H1 (cell line): Measurements from ENCODE around the gene NOX1. TPM values are rescaled to one million over a fixed set of nuclear protein-coding genes. Genes with fewer than 3 reads are reported as not detected.

ENCODE experiments used
- CTCF ChIA-PET: fragments of 300-600 bp; sonication (Branson Sonifier 250); formaldehyde crosslinking; loops from one replicate; lab custom pipeline; 2021; ENCODE audit not compliant: partially characterized antibody; lab: Charles Lee
- POLR2A ChIA-PET: fragments of 300-600 bp; sonication (Branson Sonifier 250); formaldehyde crosslinking; loops from one replicate; lab custom pipeline; 2021; ENCODE audit warnings: inconsistent platforms; ENCODE audit not compliant: partially characterized antibody; lab: Charles Lee
- DNase-seq, 2 experiments: peaks; one replicate each; pipeline versions ENCODE4 v3.0.0 to v3.0.0-alpha.2; 2010 to 2022; ENCODE audit warnings: low spot score in 2 of 2, low read depth in 1 of 2, mixed read lengths in 1 of 2
- FAIRE-seq: peaks from 2 replicates; lab custom pipeline; 2011; peaks lifted over from hg19 to GRCh38; lab: Jason Lieb, UNC
- H2AFZ ChIP-seq: 2 replicates; pipeline ENCODE4 v1.8.1; 2012; ENCODE audit warnings: low read length, inconsistent platforms
- H2AK5ac ChIP-seq: 2 replicates; pipeline ENCODE4 v1.6.1; 2013; ENCODE audit warnings: low read depth, low read length
- H2BK120ac ChIP-seq: replicated peaks from 2 replicates; pipeline ENCODE3; 2013; ENCODE audit warnings: low read depth, low read length, inconsistent platforms
- H2BK12ac ChIP-seq: 2 replicates; pipeline ENCODE4 v1.6.1; 2013; ENCODE audit warnings: low read depth, low read length
- H2BK15ac ChIP-seq: 2 replicates; pipeline ENCODE4 v1.6.1; 2013; ENCODE audit warnings: low read length
- H2BK20ac ChIP-seq: 2 replicates; pipeline ENCODE4 v1.6.1; 2013; ENCODE audit warnings: low read length
- H2BK5ac ChIP-seq: 2 replicates; pipeline ENCODE4 v1.6.1; 2013; ENCODE audit warnings: low read depth, low read length
- H3K14ac ChIP-seq: 2 replicates; pipeline ENCODE4 v1.6.1; 2013; ENCODE audit warnings: inconsistent platforms; ENCODE audit not compliant: insufficient read length
- H3K18ac ChIP-seq: 2 replicates; pipeline ENCODE4 v1.6.1; 2013; ENCODE audit warnings: low read length; ENCODE audit errors: extremely low read depth
- H3K23ac ChIP-seq: 2 replicates; pipeline ENCODE4 v1.6.1; 2013; ENCODE audit warnings: inconsistent platforms; ENCODE audit not compliant: insufficient read length
- H3K23me2 ChIP-seq: 2 replicates; pipeline ENCODE4 v1.6.1; 2013; ENCODE audit warnings: low read depth, low read length
- H3K27ac ChIP-seq: 2 replicates; pipeline ENCODE4 v1.6.1; 2011; ENCODE audit warnings: low read depth, low read length, inconsistent platforms
- H3K27me3 ChIP-seq, 4 experiments: replicated peaks in 1 of 4; 1 replicate in 1 of 4; 2 replicates in 3 of 4; pipeline versions ENCODE4 v1.6.1 to v1.8.1; 2011 to 2013; ENCODE audit warnings: low read length in 3 of 4, mild to moderate bottlenecking in 3 of 4, inconsistent platforms in 2 of 4, mixed read lengths in 2 of 4, moderate library complexity in 1 of 4; ENCODE audit not compliant: control insufficient read depth in 3 of 4, insufficient read depth in 3 of 4; ENCODE audit errors: extremely low read depth in 1 of 4
- H3K36me3 ChIP-seq, 4 experiments: 2 replicates each; pipeline versions ENCODE4 v1.6.1 to v1.8.1; 2011 to 2013; ENCODE audit warnings: mild to moderate bottlenecking in 4 of 4, low read length in 3 of 4, moderate library complexity in 2 of 4, control low read depth in 1 of 4, inconsistent platforms in 1 of 4; ENCODE audit not compliant: insufficient read depth in 4 of 4, control insufficient read depth in 2 of 4
- H3K4ac ChIP-seq: replicated peaks from 2 replicates; pipeline ENCODE3; 2013; ENCODE audit warnings: low read length, low read depth, mixed read lengths, inconsistent platforms; ENCODE audit not compliant: insufficient read length
- H3K4me1 ChIP-seq, 4 experiments: replicated peaks in 1 of 4; 1 replicate in 1 of 4; 2 replicates in 3 of 4; pipeline versions ENCODE4 v1.6.1 to v1.8.1; 2011 to 2013; ENCODE audit warnings: low read length in 3 of 4, inconsistent platforms in 2 of 4, mixed read lengths in 1 of 4; ENCODE audit not compliant: insufficient read depth in 4 of 4, control insufficient read depth in 3 of 4
- H3K4me2 ChIP-seq, 2 experiments: 2 replicates each; pipeline versions ENCODE4 v1.6.1 to v1.8.1; 2011 to 2013; ENCODE audit warnings: low read depth in 2 of 2, low read length in 2 of 2, control low read depth in 1 of 2, inconsistent platforms in 1 of 2, mild to moderate bottlenecking in 1 of 2; ENCODE audit not compliant: insufficient read depth in 1 of 2
- H3K4me3 ChIP-seq, 4 experiments: fragments of 200-600, 300-600 bp in 1 of 4; sonication (generic), shearing (Covaris generic), sonication (Bioruptor Twin) in 1 of 4; 2 replicates each; pipeline versions ENCODE4 v1.5.1 to v1.8.1; 2011 to 2016; ENCODE audit warnings: low read length in 4 of 4, low read depth in 3 of 4, control low read depth in 2 of 4, inconsistent platforms in 2 of 4, mild to moderate bottlenecking in 2 of 4, mixed read lengths in 1 of 4, moderate library complexity in 1 of 4; ENCODE audit not compliant: insufficient read depth in 2 of 4; ENCODE audit errors: extremely low read depth in 1 of 4
- H3K56ac ChIP-seq: replicated peaks from 2 replicates; pipeline ENCODE3; 2013; ENCODE audit warnings: low read depth, mild to moderate bottlenecking, mixed read lengths, low read length, inconsistent platforms; ENCODE audit not compliant: insufficient read length
- H3K79me1 ChIP-seq: 2 replicates; pipeline ENCODE4 v1.6.1; 2013; ENCODE audit warnings: low read depth, low read length, control low read depth
- H3K79me2 ChIP-seq, 2 experiments: 2 replicates each; pipeline versions ENCODE4 v1.6.1 to v1.8.1; 2012 to 2013; ENCODE audit warnings: low read length in 2 of 2, mild to moderate bottlenecking in 2 of 2, inconsistent platforms in 1 of 2; ENCODE audit not compliant: insufficient read depth in 2 of 2, control insufficient read depth in 1 of 2
- H3K9ac ChIP-seq, 4 experiments: replicated peaks in 1 of 4; 1 replicate in 1 of 4; 2 replicates in 3 of 4; pipeline versions ENCODE4 v1.6.1 to v1.8.1; 2011 to 2013; ENCODE audit warnings: low read depth in 3 of 4, low read length in 3 of 4, control low read depth in 2 of 4, mild to moderate bottlenecking in 2 of 4, moderate library complexity in 2 of 4, inconsistent platforms in 1 of 4; ENCODE audit errors: extremely low read depth in 1 of 4
- H3K9me3 ChIP-seq, 2 experiments: 2 replicates each; pipeline versions ENCODE4 v1.6.1 to v1.8.1; 2012 to 2013; ENCODE audit warnings: mild to moderate bottlenecking in 2 of 2, moderate library complexity in 2 of 2, control low read depth in 1 of 2, inconsistent platforms in 1 of 2, low read depth in 1 of 2, low read length in 1 of 2, mixed read lengths in 1 of 2; ENCODE audit not compliant: insufficient read depth in 2 of 2
- H4K20me1 ChIP-seq, 2 experiments: replicated peaks in 1 of 2; 2 replicates each; pipeline versions ENCODE3 to v1.8.1; 2011 to 2013; ENCODE audit warnings: inconsistent platforms in 2 of 2, low read length in 2 of 2, mild to moderate bottlenecking in 1 of 2; ENCODE audit not compliant: insufficient read depth in 2 of 2, control insufficient read depth in 1 of 2
- H4K5ac ChIP-seq: 2 replicates; pipeline ENCODE4 v1.6.1; 2013; ENCODE audit warnings: low read length, low read depth, mixed read lengths, inconsistent platforms; ENCODE audit not compliant: insufficient read length
- H4K8ac ChIP-seq: 2 replicates; pipeline ENCODE4 v1.8.0; 2013; ENCODE audit warnings: mild to moderate bottlenecking, moderate library complexity, low read length, inconsistent platforms; ENCODE audit not compliant: insufficient read depth; ENCODE audit errors: extremely low read depth
- H4K91ac ChIP-seq: replicated peaks from 2 replicates; pipeline ENCODE3; 2013; ENCODE audit warnings: low read length, mixed read lengths, inconsistent platforms; ENCODE audit not compliant: insufficient read length
- BCL11A ChIP-seq, 2 experiments: IDR thresholded peaks; one replicate each; pipeline ENCODE4 v1.6.1; 2011; ENCODE audit warnings: low read depth in 2 of 2, low read length in 2 of 2, mild to moderate bottlenecking in 2 of 2
- CBX8 ChIP-seq: fragments of 300-800, 300-1000 bp; sonication (generic); IDR thresholded peaks from 2 replicates; pipeline ENCODE4 v1.7.1; 2016; ENCODE audit warnings: low read depth, low read length, borderline replicate concordance
- CREB1 ChIP-seq: IDR thresholded peaks from 2 replicates; pipeline ENCODE4 v1.6.1; 2012; ENCODE audit warnings: inconsistent platforms
- TAF7 ChIP-seq: optimal IDR thresholded peaks from 2 replicates; pipeline ENCODE3; 2011; ENCODE audit warnings: low read depth, mild to moderate bottlenecking, inconsistent platforms, low read length, moderate library complexity, borderline replicate concordance
- WGBS, 2 experiments: shearing (Covaris generic) in 1 of 2; methylation state at CpG; one replicate each; pipeline versions ENCODE4 v1.1.6 to v1.1.7; 2013 to 2015; ENCODE audit warnings: low lambda C conversion rate in 2 of 2, mixed read lengths in 2 of 2, inconsistent platforms in 1 of 2, low coverage in 1 of 2, missing lambda C conversion rate in 1 of 2; ENCODE audit not compliant: insufficient replicate concordance in 2 of 2, insufficient coverage in 1 of 2, insufficient read length in 1 of 2; ENCODE audit errors: extremely low coverage in 1 of 2, missing lambda C conversion rate in 1 of 2; 5-methylcytosine and 5-hydroxymethylcytosine counted together
- polyA plus RNA-seq, 7 experiments: library from polyadenylated mRNA; depleted of rRNA in 3 of 7; stranded (reverse) in 5 of 7; unstranded in 2 of 7; fragments of >200 nt in 5 of 7; fragments of 200-250 nt in 2 of 7; gene quantifications; 1 replicate in 5 of 7; 2 replicates in 1 of 7; 4 replicates in 1 of 7; pipeline versions ENCODE4 v1.2.1 to v1.2.3, GENCODE V29; 2011 to 2013; ENCODE audit warnings: missing spikeins in 2 of 7, mixed read lengths in 2 of 7
- total RNA-seq: library from RNA; stranded (reverse); fragmentation: NEBNext Ultra II Directional; extraction: Animal tissue kit (Norgen Biotek cat#: 25700); gene quantifications from 2 replicates; pipeline ENCODE4 v1.2.1, GENCODE V29; 2021

Gene NOX1
- total and polyA plus RNA-seq, 2 of the 8 experiments (the other 6 are each of a cell fraction or from before 2014, with no cell fraction given) = not detected

DNA sequence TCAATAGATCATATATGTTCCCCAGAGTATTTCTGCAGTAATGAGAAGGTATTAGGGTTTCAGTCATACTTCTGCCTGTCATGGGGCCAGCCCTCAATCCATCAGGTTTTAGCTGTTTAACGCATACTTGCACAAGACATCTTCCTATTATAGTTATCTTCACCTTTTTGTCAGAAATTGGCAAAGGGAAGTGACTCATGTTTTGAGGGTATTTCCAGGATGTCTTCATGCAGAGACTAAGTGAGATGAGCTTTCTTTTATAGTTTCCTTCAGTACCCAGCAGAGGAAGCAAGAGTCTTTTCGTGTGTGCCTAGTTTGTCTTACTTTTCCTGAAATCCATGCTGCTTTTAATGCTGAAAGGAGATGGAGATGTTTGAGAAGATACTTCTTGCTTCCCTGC lies 44.4 kb downstream of the NOX1 start:
- Histone ChIP-seq H3K18ac (no peak overlapping the region), H3K56ac (no peak overlapping the region), H3K79me1 (no peaks in the 10 kb centered on the region), H3K27ac (no peak overlapping the region), H2AFZ (no peak overlapping the region), H4K8ac (no peak overlapping the region), H3K79me2 (no peaks in the 10 kb centered on the region), H3K4me2 (no peak overlapping the region), H2BK5ac (no peak overlapping the region), H3K36me3 (peaks cover 6 to 36% (median 23%) of the 10 kb centered on the region in 4 experiments), H2BK15ac (no peak overlapping the region), H3K27me3 (no peaks in the 10 kb centered on the region), H3K4me1 (no peaks in the 10 kb centered on the region), H4K91ac (no peak overlapping the region), H3K23me2 (no peaks in the 10 kb centered on the region), H4K5ac (no peak overlapping the region), H2BK12ac (no peak overlapping the region), H2BK120ac (no peak overlapping the region), H2BK20ac (no peak overlapping the region), H3K14ac (no peak overlapping the region), H2AK5ac (no peak overlapping the region), H3K9me3 (no peaks in the 10 kb centered on the region), H3K4me3 (no peak overlapping the region), H3K23ac (no peak overlapping the region), H3K9ac (no peak overlapping the region), H4K20me1 (no peaks in the 10 kb centered on the region), H3K4ac (no peak overlapping the region)
- DNase-seq (no peak), FAIRE-seq (no peak)
- ChIA-PET CTCF (no interaction called here), POLR2A (no interaction called here)
- 88% methylated on average over 2 of the region's 2 CpGs; no CpG with 5 or more reads in 1 of the 2 experiments for WGBS, 2 experiments
- no peak for TF ChIP-seq CBX8
- no peak for TF ChIP-seq BCL11A (IDR thresholded peaks at IDR 0.05; ENCODE audit: low read depth in 2 of 2, low read length in 2 of 2)
- no peak for TF ChIP-seq TAF7
- no peak for TF ChIP-seq CREB1
